Raji (cell line): ENCODE data around the gene HIGD1C.
A peak's percentile ranks its signal among the peaks of the same experiment; 100 is the strongest.

Experiments
- POLR2A ChIP-seq: IDR thresholded peaks from 2 replicates; pipeline ENCODE4 v1.6.1; 2011; ENCODE audit warnings: low read depth, low read length, control low read depth; ENCODE audit not compliant: insufficient read depth

HIGD1C gene

GRCh38 chr12:50932787-50933280, 19.5 kb upstream of the HIGD1C start:
- no peak for TF ChIP-seq POLR2A

- 0 out of 2 replicates have a peak, but pooled peaks have one; percentile 38 for TF ChIP-seq POLR2A
These were observed 18.8 kb upstream of the HIGD1C start for GRCh38 chr12:50933459-50934124.

- TF ChIP-seq POLR2A: no peak
These were observed 17.9 kb upstream of the HIGD1C start for GRCh38 chr12:50934371-50934851.

- no peak for TF ChIP-seq POLR2A
These were observed 17.1 kb upstream of the HIGD1C start for GRCh38 chr12:50934981-50935807.

GRCh38 chr12:50936821-50937530, 15.4 kb upstream of the HIGD1C start:
- no peak for TF ChIP-seq POLR2A

- no peak for TF ChIP-seq POLR2A
These were observed 14.7 kb upstream of the HIGD1C start for GRCh38 chr12:50937653-50938052.

- TF ChIP-seq POLR2A: no peak
These were observed 4.3 kb upstream of the HIGD1C start for GRCh38 chr12:50947933-50948626.

GRCh38 chr12:50948798-50949197, 3.5 kb upstream of the HIGD1C start:
- no peak for TF ChIP-seq POLR2A

- no peak for TF ChIP-seq POLR2A
These were observed 2.5 kb upstream of the HIGD1C start for GRCh38 chr12:50949801-50950302.

- TF ChIP-seq POLR2A: no peak
These were observed 1.2 kb upstream of the HIGD1C start for GRCh38 chr12:50951112-50951511.

GRCh38 chr12:50953047-50953446, 703 bp downstream of the HIGD1C start:
- TF ChIP-seq POLR2A: no peak

GRCh38 chr12:50955288-50955687, 2.9 kb downstream of the HIGD1C start:
- no peak for TF ChIP-seq POLR2A

- TF ChIP-seq POLR2A: no peak
These were observed 3.4 kb downstream of the HIGD1C start for GRCh38 chr12:50955697-50956096.

- no peak for TF ChIP-seq POLR2A
These were observed 7.8 kb downstream of the HIGD1C start for GRCh38 chr12:50960130-50960529.

GRCh38 chr12:50961708-50962107, 9.4 kb downstream of the HIGD1C start:
- TF ChIP-seq POLR2A: no peak
